MM.1S (cell line): Measurements from ENCODE around the gene CFAP46.

Experiments used
- CTCF ChIP-seq: fragments of 300-600 bp; sonication (generic); IDR thresholded peaks from 2 replicates; pipeline ENCODE4 v1.5.1; 2016; ENCODE audit warnings: antibody characterized with exemption, low read length, mixed read lengths
- EZH2phosphoT487 ChIP-seq: fragments of 300-600 bp; sonication (generic); IDR thresholded peaks from 2 replicates; pipeline ENCODE4 v1.6.1; 2018; ENCODE audit warnings: antibody characterized with exemption, low read length

GRCh38 chr10:132878730-132879407 is 63.5 kb downstream of the CFAP46 start:
- no peak for TF ChIP-seq CTCF
- no peak for TF ChIP-seq EZH2phosphoT487
